Dermis blood vessel endothelial cell (primary cell): ENCODE data around the gene IPO5. TPM values are rescaled to one million over a fixed set of nuclear protein-coding genes. Genes with fewer than 3 reads are reported as not detected.

ENCODE experiments used
- DNase-seq: peaks from one replicate; pipeline ENCODE4 v3.0.0; 2010
- total RNA-seq: library from RNA; depleted of rRNA; stranded (reverse); fragments of >200 nt; gene quantifications from 2 replicates; pipeline ENCODE4 v1.2.3, GENCODE V29; 2014

IPO5 gene
- total RNA-seq = 130 and 228 TPM in 2 replicates

GRCh38 chr13:97953376-97953970 is at the start of gene IPO5:
Gene IPO5, plus strand, starts transcription at chr13:97953675. Its CDS starts 23,022 bp downstream, at chr13:97976697.
- DNase-seq = no peak

- no peak for DNase-seq
Observed at GRCh38 chr13:97904059-97904458, 49.4 kb upstream of the IPO5 start.

- DNase-seq = no peak
Observed at GRCh38 chr13:97905517-97905916, 48.0 kb upstream of the IPO5 start.

GRCh38 chr13:97911311-97912138 is 42.0 kb upstream of the IPO5 start:
- peak; percentile 44 for DNase-seq

GRCh38 chr13:97912139-97912535 is 41.3 kb upstream of the IPO5 start:
- no peak for DNase-seq

GRCh38 chr13:97913206-97913605 is 40.3 kb upstream of the IPO5 start:
- no peak for DNase-seq

- DNase-seq = no peak
Observed at GRCh38 chr13:97914540-97914939, 38.9 kb upstream of the IPO5 start.

GRCh38 chr13:97921176-97921816 is 32.2 kb upstream of the IPO5 start:
- DNase-seq = no peak

- peak; percentile 75 for DNase-seq
Observed at GRCh38 chr13:97928301-97928700, 25.2 kb upstream of the IPO5 start.

- no peak for DNase-seq
Observed at GRCh38 chr13:97932036-97932435, 21.4 kb upstream of the IPO5 start.

GRCh38 chr13:97932647-97933046 is 20.8 kb upstream of the IPO5 start:
- DNase-seq = no peak

- DNase-seq = no peak
Observed at GRCh38 chr13:97933776-97934175, 19.7 kb upstream of the IPO5 start.

GRCh38 chr13:97934590-97934989 is 18.9 kb upstream of the IPO5 start:
- DNase-seq = no peak

GRCh38 chr13:97935071-97935470 is 18.4 kb upstream of the IPO5 start:
- DNase-seq = no peak

GRCh38 chr13:97936036-97936435 is 17.4 kb upstream of the IPO5 start:
- DNase-seq = no peak

- no peak for DNase-seq
Observed at GRCh38 chr13:97938706-97939475, 14.6 kb upstream of the IPO5 start.

GRCh38 chr13:97944396-97945029 is 9.0 kb upstream of the IPO5 start:
- no peak for DNase-seq

- no peak for DNase-seq
Observed at GRCh38 chr13:97945342-97945741, 8.1 kb upstream of the IPO5 start.

- DNase-seq = no peak
Observed at GRCh38 chr13:97945792-97946419, 7.6 kb upstream of the IPO5 start.

GRCh38 chr13:97946951-97947588 is 6.4 kb upstream of the IPO5 start:
- no peak for DNase-seq

- no peak for DNase-seq
Observed at GRCh38 chr13:97948041-97948440, 5.4 kb upstream of the IPO5 start.
